Measurements from ENCODE around the gene NTSR1. TPM values are rescaled to one million over a fixed set of nuclear protein-coding genes. Genes with fewer than 3 reads are reported as not detected.

The NTSR1 gene
- total RNA-seq, 1 experiment from 2014 or later = 4.5 TPM

GRCh38 chr20:62717933-62718332 is 9.3 kb downstream of the NTSR1 start:
- intact Hi-C loops (cut with micrococcal nuclease) = no loop called here
- Mint-ChIP-seq H3K36me3 (ENCODE audit: insufficient read depth, unreplicated experiment) (peaks cover 11% of the 10 kb centered on the region), H3K27me3 (ENCODE audit: insufficient read depth, unreplicated experiment) (no peaks in the 10 kb centered on the region), H3K4me1 (ENCODE audit: insufficient read depth, unreplicated experiment) (peaks cover 15% of the 10 kb centered on the region), H3K27ac (ENCODE audit: low read depth, unreplicated experiment) (no peak overlapping the region), H3K9me3 (ENCODE audit: unreplicated experiment) (no peaks in the 10 kb centered on the region), H3K4me3 (ENCODE audit: unreplicated experiment) (no peak overlapping the region)
- CTCF ChIA-PET = interaction anchor here (0.7 kb wide), 1 partner anchor 27 kb away, joined by 3 read pairs; no protein-coding TSS in a partner anchor
- POLR2A ChIA-PET = interaction anchor here (0.5 to 1.7 kb wide), 3 partner anchors 10 to 734 kb away, joined by 3 to 5 read pairs (median 3); no protein-coding TSS in a partner anchor
- BruUV-seq (replicated peaks) = no TSS peak
- no peak for TF ChIP-seq CTCF (IDR thresholded peaks at IDR 0.05; ENCODE audit: unreplicated experiment)
- no peak for DNase-seq (ENCODE audit: unreplicated experiment)

- H3K27ac Mint-ChIP-seq (ENCODE audit: low read depth, unreplicated experiment) = no peak overlapping the region
- intact Hi-C loops (cut with micrococcal nuclease) = no loop called here
- CTCF ChIA-PET = interaction anchor here (0.6 to 1.1 kb wide), 3 partner anchors 11 to 956 kb away, joined by 3 to 5 read pairs (median 3); no protein-coding TSS in a partner anchor
These were observed 9.9 kb downstream of the NTSR1 start for GRCh38 chr20:62718546-62718945.

GRCh38 chr20:62719250-62719935 is 10.8 kb downstream of the NTSR1 start:
- no peaks in the 10 kb centered on the region for H3K9me3 Mint-ChIP-seq (ENCODE audit: unreplicated experiment)
- peaks cover 8% of the 10 kb centered on the region for H3K4me1 Mint-ChIP-seq (ENCODE audit: insufficient read depth, unreplicated experiment)
- CTCF ChIA-PET = interaction anchor here (0.6 to 1.1 kb wide), 5 partner anchors 10 to 272 kb away, joined by 3 to 5 read pairs (median 4); no protein-coding TSS in a partner anchor
- BruUV-seq (replicated peaks) = no TSS peak
- H3K27ac Mint-ChIP-seq (ENCODE audit: low read depth, unreplicated experiment) = no peak overlapping the region
- H3K36me3 Mint-ChIP-seq (ENCODE audit: insufficient read depth, unreplicated experiment) = peaks cover 11% of the 10 kb centered on the region
- intact Hi-C loops (cut with micrococcal nuclease) = no loop called here
- POLR2A ChIA-PET = interaction anchor here (0.8 to 1.7 kb wide), 4 partner anchors 9 to 21 kb away, joined by 3 to 5 read pairs (median 3); no protein-coding TSS in a partner anchor
- H3K27me3 Mint-ChIP-seq (ENCODE audit: insufficient read depth, unreplicated experiment) = no peaks in the 10 kb centered on the region
- H3K4me3 Mint-ChIP-seq (ENCODE audit: unreplicated experiment) = no peak overlapping the region
- no peak for DNase-seq (ENCODE audit: unreplicated experiment)
- TF ChIP-seq CTCF (IDR thresholded peaks at IDR 0.05; ENCODE audit: unreplicated experiment) = no peak

More at GRCh38 chr20:62718546-62718945, 9.9 kb downstream of the NTSR1 start:
- Mint-ChIP-seq H3K4me1 (ENCODE audit: insufficient read depth, unreplicated experiment) (peaks cover 9% of the 10 kb centered on the region), H3K4me3 (ENCODE audit: unreplicated experiment) (no peak overlapping the region), H3K27me3 (ENCODE audit: insufficient read depth, unreplicated experiment) (no peaks in the 10 kb centered on the region), H3K36me3 (ENCODE audit: insufficient read depth, unreplicated experiment) (peaks cover 11% of the 10 kb centered on the region), H3K9me3 (ENCODE audit: unreplicated experiment) (no peaks in the 10 kb centered on the region)
- no TSS peak for BruUV-seq (replicated peaks)
- POLR2A ChIA-PET = interaction anchor here (0.6 to 1.7 kb wide), 4 partner anchors 8 to 734 kb away, joined by 3 to 5 read pairs (median 4); no protein-coding TSS in a partner anchor
- no peak for DNase-seq (ENCODE audit: unreplicated experiment)
- no peak for TF ChIP-seq CTCF (IDR thresholded peaks at IDR 0.05; ENCODE audit: unreplicated experiment)

GRCh38 chr20:62721511-62722370 is 13.1 kb downstream of the NTSR1 start:
- Mint-ChIP-seq H3K27me3 (ENCODE audit: insufficient read depth, unreplicated experiment) (no peaks in the 10 kb centered on the region), H3K9me3 (ENCODE audit: unreplicated experiment) (no peaks in the 10 kb centered on the region), H3K4me1 (ENCODE audit: insufficient read depth, unreplicated experiment) (peaks cover 8% of the 10 kb centered on the region), H3K4me3 (ENCODE audit: unreplicated experiment) (no peak overlapping the region), H3K27ac (ENCODE audit: low read depth, unreplicated experiment) (no peak overlapping the region), H3K36me3 (ENCODE audit: insufficient read depth, unreplicated experiment) (peaks cover 11% of the 10 kb centered on the region)
- DNase-seq (ENCODE audit: unreplicated experiment) = no peak
- intact Hi-C loops (cut with micrococcal nuclease) = no loop called here
- ChIA-PET CTCF (interaction anchor here (0.5 to 1.2 kb wide), 4 partner anchors 10 to 186 kb away, joined by 3 to 5 read pairs (median 4); no protein-coding TSS in a partner anchor), POLR2A (interaction anchor here (1.0 kb wide), 1 partner anchor 16 kb away, joined by 3 read pairs; no protein-coding TSS in a partner anchor)
- BruUV-seq (replicated peaks) = no TSS peak
- TF ChIP-seq CTCF (IDR thresholded peaks at IDR 0.05; ENCODE audit: unreplicated experiment) = no peak

All from MCF 10A (cell line).